A549 (cell line): ENCODE data around the gene GRIN2C. TPM values are rescaled to one million over a fixed set of nuclear protein-coding genes. Genes with fewer than 3 reads are reported as not detected.

ENCODE experiments used
- ATAC-seq, 2 experiments: fragments of 200-7000 bp in 1 of 2; fragments of >200 bp in 1 of 2; cut with Nextera tagmentation in 1 of 2; cut with Tn5 transposase in 1 of 2; 3 replicates each; pipeline versions ENCODE4 v1.8.0 to v1.9.1; 2018 to 2020; ENCODE audit warnings: mild to moderate bottlenecking in 1 of 2, moderate library complexity in 1 of 2
- CTCF ChIA-PET: fragments of 300-600 bp; sonication (Branson Sonifier 250); formaldehyde crosslinking; extraction: SDS; loops from one replicate; lab custom pipeline; 2021; ENCODE audit warnings: antibody characterized with exemption, inconsistent platforms; lab: Yijun Ruan, JAX
- POLR2A ChIA-PET: fragments of 350-600 bp; formaldehyde crosslinking; extraction: SDS; loops from one replicate; lab custom pipeline; 2021; ENCODE audit warnings: antibody characterized with exemption, inconsistent platforms; lab: Yijun Ruan, JAX
- DNase-seq, 2 experiments: peaks; one replicate each; pipeline versions ENCODE4 v3.0.0 to v3.0.0-alpha.2; 2011 to 2016; ENCODE audit warnings: low read depth in 1 of 2, low spot score in 1 of 2
- FAIRE-seq: peaks from 2 replicates; lab custom pipeline; 2011; peaks lifted over from hg19 to GRCh38; lab: Jason Lieb, UNC
- H3K27ac ChIP-seq, 2 experiments: fragments of >200 bp; sonication (Bioruptor Twin); formaldehyde crosslinking; 3 replicates each; pipeline ENCODE4 v1.5.1; 2016 to 2017
- H3K4me1 ChIP-seq: fragments of >200 bp; sonication (Bioruptor Twin); formaldehyde crosslinking; 3 replicates; pipeline ENCODE4 v1.6.1; 2016
- H3K4me2 ChIP-seq: fragments of >200 bp; sonication (Bioruptor Twin); formaldehyde crosslinking; 3 replicates; pipeline ENCODE4 v1.6.1; 2016
- H3K4me3 ChIP-seq: fragments of >200 bp; sonication (Bioruptor Twin); formaldehyde crosslinking; 3 replicates; pipeline ENCODE4 v1.5.1; 2016
- H3K9me3 ChIP-seq: fragments of >200 bp; sonication (Bioruptor Twin); formaldehyde crosslinking; 3 replicates; pipeline ENCODE4 v1.6.1; 2016
- BCL3 ChIP-seq: fragments of >200 bp; sonication (Bioruptor Twin); formaldehyde crosslinking; IDR thresholded peaks from 3 replicates; pipeline ENCODE4 v1.6.1; 2016
- CTCF ChIP-seq: fragments of >200 bp; sonication (Bioruptor Twin); formaldehyde crosslinking; IDR thresholded peaks from 3 replicates; pipeline ENCODE4 v1.5.1; 2016
- FOSL2 ChIP-seq, 2 experiments: fragments of 450-650 bp in 1 of 2; fragments of >200 bp in 1 of 2; sonication (Bioruptor Twin) in 1 of 2; formaldehyde crosslinking; IDR thresholded peaks; 2 replicates each; pipeline versions ENCODE4 v1.5.0 to v1.6.1; 2016 to 2020; ENCODE audit warnings: mild to moderate bottlenecking in 1 of 2, moderate library complexity in 1 of 2
- FOXS1 ChIP-seq: fragments of 250-450 bp; sonication (Bioruptor Pico); IDR thresholded peaks from 2 replicates; pipeline ENCODE4 v1.5.0; 2020; ENCODE audit warnings: mild to moderate bottlenecking, moderate library complexity
- HES2 ChIP-seq: fragments of >200 bp; sonication (Bioruptor Twin); formaldehyde crosslinking; IDR thresholded peaks from 2 replicates; pipeline ENCODE4 v1.6.1; 2016
- HMGXB4 ChIP-seq: fragments of 250-450 bp; sonication (Bioruptor Pico); IDR thresholded peaks from 2 replicates; pipeline ENCODE4 v1.5.0; 2021; ENCODE audit warnings: mild to moderate bottlenecking, moderate library complexity, borderline replicate concordance
- HOXB13 ChIP-seq: fragments of 250-450 bp; sonication (Bioruptor Pico); IDR thresholded peaks from 2 replicates; pipeline ENCODE4 v1.5.0; 2020; ENCODE audit warnings: low read depth, mild to moderate bottlenecking, moderate library complexity
- HOXB5 ChIP-seq: fragments of 250-450 bp; sonication (Bioruptor Pico); IDR thresholded peaks from 2 replicates; pipeline ENCODE4 v1.5.0; 2020; ENCODE audit warnings: mild to moderate bottlenecking, moderate library complexity
- JUN ChIP-seq, 2 experiments: fragments of >200 bp; sonication (Bioruptor Twin); formaldehyde crosslinking; IDR thresholded peaks; 2 replicates in 1 of 2; 3 replicates in 1 of 2; pipeline ENCODE4 v1.6.1; 2016 to 2017
- PBX3 ChIP-seq: IDR thresholded peaks from 2 replicates; pipeline ENCODE4 v1.6.1; 2012
- RAD21 ChIP-seq, 2 experiments: fragments of >200 bp in 1 of 2; sonication (Bioruptor Twin) in 1 of 2; formaldehyde crosslinking in 1 of 2; IDR thresholded peaks in 1 of 2; conservative IDR thresholded peaks in 1 of 2; 2 replicates in 1 of 2; 3 replicates in 1 of 2; pipeline ENCODE4 v1.6.1; 2012 to 2018; ENCODE audit warnings: inconsistent platforms in 1 of 2
- REST ChIP-seq: fragments of 200-600 bp; sonication (generic); IDR thresholded peaks from 2 replicates; pipeline ENCODE4 v1.6.1; 2016; ENCODE audit warnings: antibody characterized with exemption, mild to moderate bottlenecking, moderate library complexity
- TP53 ChIP-seq: fragments of 250-450 bp; sonication (Bioruptor Pico); IDR thresholded peaks from 2 replicates; pipeline ENCODE4 v1.5.0; 2021; ENCODE audit warnings: mild to moderate bottlenecking, moderate library complexity
- ZC3H11A ChIP-seq: fragments of 450-650 bp; IDR thresholded peaks from 2 replicates; pipeline ENCODE4 v1.6.1; 2014; ENCODE audit warnings: antibody characterized with exemption, mild to moderate bottlenecking
- ZFP36 ChIP-seq: fragments of 450-650 bp; IDR thresholded peaks from 2 replicates; pipeline ENCODE4 v1.6.1; 2014; ENCODE audit warnings: borderline replicate concordance; ENCODE audit not compliant: partially characterized antibody
- WGBS: methylation state at CpG from one replicate; pipeline ENCODE4 v1.1.6; 2017; ENCODE audit errors: missing lambda C conversion rate; 5-methylcytosine and 5-hydroxymethylcytosine counted together
- polyA plus RNA-seq, 4 experiments: library from polyadenylated mRNA; depleted of rRNA in 3 of 4; stranded (reverse); fragments of >200 nt; fragmentation: RNase III in 1 of 4; extraction: RNeasy Plus Mini Kit Qiagen cat#74134 plus additional on column Dnase treatment in 1 of 4; gene quantifications; 2 replicates in 3 of 4; 3 replicates in 1 of 4; pipeline ENCODE4 v1.2.3, GENCODE V29; 2011 to 2017

GRIN2C gene
- polyA plus RNA-seq, 2 of the 4 experiments (the other 2 are of a cell fraction), result 0.17 to 0.28 TPM

GRCh38 chr17:74831444-74832146 lies 28.1 kb downstream of the GRIN2C start:
- ATAC-seq (no peak), DNase-seq (no peak), FAIRE-seq (no peak)
- ChIA-PET POLR2A (no interaction called here), CTCF (interaction anchor here (1.0 to 14.6 kb wide), 8 partner anchors 7 to 86 kb away, joined by 3 to 131 read pairs (median 6); partner anchors contain the start of gene GRIN2C)
- H3K9me3 ChIP-seq, result no peaks in the 10 kb centered on the region
- 84% methylated on average over 22 of the region's 22 CpGs for WGBS
- H3K4me3 ChIP-seq, result no peak overlapping the region
- TF ChIP-seq FOSL2 (IDR thresholded peaks at IDR 0.05) (no peak), FOSL2 (CRISPR knock-in tag; IDR thresholded peaks at IDR 0.05) (no peak), HES2 (no peak), CTCF (no peak), BCL3 (no peak), RAD21 (conservative IDR thresholded peaks at IDR 0.05 in 1 of 2, IDR thresholded peaks at IDR 0.05 in 1 of 2) (no peak), FOXS1 (no peak), HOXB5 (CRISPR knock-in tag) (no peak), PBX3 (no peak), TP53 (CRISPR knock-in tag) (no peak), REST (no peak), ZFP36 (no peak), HMGXB4 (no peak), HOXB13 (no peak), ZC3H11A (no peak), JUN (IDR thresholded peaks at IDR 0.05) (no peak)
- no peak overlapping the region for H3K4me2 ChIP-seq
- no peak overlapping the region for H3K27ac ChIP-seq
- H3K4me1 ChIP-seq, result no peaks in the 10 kb centered on the region; the same call in 2 of the 3 replicates
